Vagina (tissue), 2 donors: ENCODE data around the gene ZFYVE21.

Experiments used
- POLR2A ChIP-seq, 2 donors: fragments of 450-650 bp; IDR thresholded peaks; one replicate each; pipeline ENCODE4 v1.6.1; 2017; ENCODE audit warnings: antibody characterized with exemption in 2 of 2, mild to moderate bottlenecking in 2 of 2, moderate library complexity in 2 of 2
- POLR2AphosphoS5 ChIP-seq, 2 donors: sonication (generic); formaldehyde crosslinking; IDR thresholded peaks; one replicate each; pipeline ENCODE4 v1.9.0; 2017; ENCODE audit warnings: antibody characterized with exemption in 2 of 2, mild to moderate bottlenecking in 2 of 2, low read depth in 1 of 2; ENCODE audit not compliant: insufficient read depth in 1 of 2
- TF ChIP-seq, protein P1 (sequence below), 3 experiments: fragments of 450-650 bp in 2 of 3; fragments of 200-600 bp in 1 of 3; sonication (generic) in 1 of 3; IDR thresholded peaks; one replicate each; pipeline ENCODE4 v1.5.1; 2017 to 2019; ENCODE audit warnings: antibody characterized with exemption in 3 of 3, mild to moderate bottlenecking in 2 of 3, moderate library complexity in 2 of 3

DNA sequence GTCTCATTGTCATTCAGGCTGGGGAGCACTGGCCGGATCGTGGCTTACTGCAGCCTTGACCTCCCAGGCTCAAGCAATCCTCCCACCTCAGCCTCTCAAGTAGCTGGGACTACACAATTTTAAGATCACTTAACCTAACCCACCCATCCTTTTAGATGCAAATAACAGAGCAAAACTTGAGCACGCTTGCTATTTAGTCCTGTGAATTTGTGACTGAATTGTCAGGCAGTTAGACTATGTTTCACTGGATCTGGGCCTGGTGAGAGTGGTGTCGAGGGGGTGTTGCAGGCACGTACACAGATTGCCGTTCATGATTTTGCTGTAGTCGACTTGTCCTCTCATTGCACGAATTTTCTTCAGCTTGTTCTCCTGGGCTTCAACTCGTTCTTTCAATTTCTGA lies 38.2 kb downstream of the ZFYVE21 start:
- TF ChIP-seq POLR2A (IDR thresholded peaks at IDR 0.05) = no peak
- TF ChIP-seq, protein P1, sequence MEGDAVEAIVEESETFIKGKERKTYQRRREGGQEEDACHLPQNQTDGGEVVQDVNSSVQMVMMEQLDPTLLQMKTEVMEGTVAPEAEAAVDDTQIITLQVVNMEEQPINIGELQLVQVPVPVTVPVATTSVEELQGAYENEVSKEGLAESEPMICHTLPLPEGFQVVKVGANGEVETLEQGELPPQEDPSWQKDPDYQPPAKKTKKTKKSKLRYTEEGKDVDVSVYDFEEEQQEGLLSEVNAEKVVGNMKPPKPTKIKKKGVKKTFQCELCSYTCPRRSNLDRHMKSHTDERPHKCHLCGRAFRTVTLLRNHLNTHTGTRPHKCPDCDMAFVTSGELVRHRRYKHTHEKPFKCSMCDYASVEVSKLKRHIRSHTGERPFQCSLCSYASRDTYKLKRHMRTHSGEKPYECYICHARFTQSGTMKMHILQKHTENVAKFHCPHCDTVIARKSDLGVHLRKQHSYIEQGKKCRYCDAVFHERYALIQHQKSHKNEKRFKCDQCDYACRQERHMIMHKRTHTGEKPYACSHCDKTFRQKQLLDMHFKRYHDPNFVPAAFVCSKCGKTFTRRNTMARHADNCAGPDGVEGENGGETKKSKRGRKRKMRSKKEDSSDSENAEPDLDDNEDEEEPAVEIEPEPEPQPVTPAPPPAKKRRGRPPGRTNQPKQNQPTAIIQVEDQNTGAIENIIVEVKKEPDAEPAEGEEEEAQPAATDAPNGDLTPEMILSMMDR (IDR thresholded peaks at IDR 0.05) = no peak
- TF ChIP-seq POLR2AphosphoS5 (IDR thresholded peaks at IDR 0.05; ENCODE audit: insufficient read depth in 1 of 2, low read depth in 1 of 2) = no peak
